GM12874 (cell line): ENCODE measurements around the gene TAP1.

Source experiments
- CTCF ChIP-seq: IDR thresholded peaks from 2 replicates; pipeline ENCODE4 v1.5.1; 2011; ENCODE audit warnings: low read depth, mild to moderate bottlenecking, control low read depth, low read length, moderate library complexity; ENCODE audit not compliant: insufficient read depth

TAP1 gene

DNA sequence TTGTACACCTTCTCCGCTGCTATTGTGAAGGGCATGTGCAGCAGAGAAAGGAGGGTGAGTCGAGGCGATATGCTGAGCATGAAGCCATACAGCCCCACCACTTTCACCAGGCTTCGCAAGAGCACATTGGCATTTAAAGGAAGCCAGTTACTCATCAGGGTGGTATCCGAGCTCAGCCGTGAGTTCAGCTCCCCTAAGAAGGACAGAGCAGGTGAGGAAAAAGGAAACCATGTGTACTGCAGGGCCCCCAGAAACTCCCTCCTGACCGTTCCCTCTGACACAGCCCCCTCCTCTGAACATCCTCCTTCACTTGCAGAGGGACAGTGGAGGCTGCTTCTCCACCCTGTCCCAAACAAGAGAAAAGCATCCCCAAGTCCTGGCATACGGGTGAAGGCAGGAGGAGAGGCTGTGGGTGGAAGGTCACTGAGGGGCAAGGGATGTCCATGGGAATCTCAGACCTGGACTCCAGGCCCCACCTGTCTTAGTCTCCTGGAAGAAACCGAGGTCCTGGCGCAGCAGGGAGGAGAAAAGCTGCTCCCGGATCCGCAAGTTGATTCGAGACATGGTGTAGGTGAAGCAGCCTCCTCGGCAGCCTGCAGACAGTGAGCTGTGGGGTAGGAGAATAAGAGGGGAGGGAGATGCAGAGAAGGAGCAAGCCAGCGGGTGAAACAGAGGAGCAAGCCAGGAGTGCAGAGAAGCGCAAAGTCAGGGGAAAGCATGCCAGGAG lies 18.2 kb downstream of the TAP1 start:
- TF ChIP-seq CTCF = no peak

DNA sequence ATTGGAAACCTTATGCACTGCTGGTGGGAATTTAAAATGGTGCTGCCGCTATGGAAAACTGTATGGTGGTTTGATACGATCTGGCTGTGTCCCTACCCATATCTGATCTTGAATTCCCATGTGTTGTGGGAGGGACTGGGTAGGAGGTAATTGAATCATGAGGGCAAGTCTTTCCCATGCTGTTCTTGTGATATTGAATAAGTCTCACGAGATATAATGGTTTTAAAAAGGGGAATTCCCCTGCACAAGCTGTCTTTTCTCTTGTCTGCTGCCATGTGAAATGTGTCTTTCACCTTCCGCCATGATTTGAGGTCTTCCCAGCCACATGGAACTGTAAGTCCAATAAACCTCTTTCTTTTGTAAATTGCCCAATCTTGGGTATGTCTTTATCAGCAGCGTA lies 19.8 kb downstream of the TAP1 start:
- no peak for TF ChIP-seq CTCF

GRCh38 chr6:32832535-32832934 lies 21.0 kb downstream of the TAP1 start:
- TF ChIP-seq CTCF = no peak

- TF ChIP-seq CTCF = no peak
Measured at GRCh38 chr6:32830936-32831335, 22.6 kb downstream of the TAP1 start.

DNA sequence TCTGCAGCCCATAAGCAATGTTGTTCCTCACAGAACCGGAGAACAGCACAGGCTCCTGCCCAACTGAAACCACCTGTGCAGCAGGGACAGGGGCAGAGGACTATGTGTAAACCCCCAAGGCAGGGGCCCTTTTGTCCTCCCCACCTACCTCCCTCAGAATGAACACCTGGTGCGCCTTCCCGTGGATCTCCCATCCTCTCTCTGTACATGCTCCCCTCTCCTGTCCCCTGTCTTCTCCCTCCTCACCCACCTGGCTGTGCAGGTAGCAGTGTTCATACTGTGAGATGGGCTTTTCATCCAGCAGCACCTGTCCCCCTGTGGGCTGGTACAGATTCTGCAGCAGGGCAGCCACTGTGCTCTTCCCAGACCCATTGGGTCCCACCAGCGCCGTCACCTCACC lies 23.5 kb downstream of the TAP1 start:
- TF ChIP-seq CTCF = no peak

DNA sequence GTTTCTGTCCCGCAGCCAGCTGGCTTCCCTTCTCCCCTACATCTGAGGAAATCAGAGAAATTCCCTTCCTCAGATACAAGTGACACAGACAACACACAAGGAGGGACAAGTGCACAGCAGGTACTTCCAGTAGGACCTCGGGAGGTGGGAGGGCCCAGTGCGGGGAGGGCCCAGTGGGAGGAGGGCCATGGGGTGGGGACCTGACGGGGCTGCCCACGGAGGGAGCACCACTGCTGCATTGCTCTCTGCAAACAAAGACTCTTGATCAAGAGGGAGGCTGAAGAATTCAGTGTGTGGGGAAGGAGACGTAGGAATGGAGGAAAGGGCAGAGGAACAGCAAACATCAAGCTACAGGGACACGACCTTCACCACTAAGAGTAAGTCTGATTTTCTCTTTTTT lies 24.0 kb downstream of the TAP1 start:
- TF ChIP-seq CTCF = no peak

DNA sequence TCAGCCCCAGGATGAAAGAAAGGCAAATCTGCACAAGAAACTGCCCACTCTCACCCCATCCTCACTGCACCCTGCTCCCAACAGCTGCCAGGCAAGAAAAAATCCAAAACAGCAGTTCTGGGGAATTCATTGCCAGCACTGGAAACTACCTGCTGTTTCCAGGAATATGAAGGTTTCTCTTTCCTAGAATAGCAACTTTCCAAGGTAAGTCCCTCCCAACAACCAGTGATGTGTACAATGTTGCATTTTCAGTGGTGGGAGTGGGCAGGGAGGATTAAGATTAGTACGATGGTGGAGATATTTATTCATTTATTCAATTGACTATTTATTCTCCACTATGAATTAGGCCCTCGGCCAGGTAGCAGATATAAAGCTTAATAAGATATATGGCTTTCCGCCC lies 26.5 kb downstream of the TAP1 start:
- no peak for TF ChIP-seq CTCF
